GM12878 (cell line): Measurements from ENCODE around the gene SLC45A2. TPM values are rescaled to one million over a fixed set of nuclear protein-coding genes. Genes with fewer than 3 reads are reported as not detected.
"Not testable (repeated sequence)": the region's sequence is repeated elsewhere in the genome, so short reads cannot be mapped to it uniquely, and the experiment has no call there.

Source experiments
- ATAC-seq: fragments of 200-7000 bp; cut with Tn5 transposase; 3 replicates; pipeline ENCODE4 v1.9.1; 2020; ENCODE audit warnings: mild to moderate bottlenecking, moderate library complexity
- BruUV-seq: library from RNA; stranded (reverse); fragments of 400-500 nt; replicated peaks from 2 replicates; lab custom pipeline; 2021; lab: Mats Ljungman, UMichigan
- CTCF ChIA-PET: fragments of 300-600 bp; sonication (Branson Sonifier 250); formaldehyde crosslinking; extraction: SDS; loops from one replicate; lab custom pipeline; 2021; ENCODE audit warnings: inconsistent platforms; lab: Yijun Ruan, JAX
- POLR2A ChIA-PET: fragments of 350-600 bp; formaldehyde crosslinking; extraction: SDS; loops from one replicate; lab custom pipeline; 2021; ENCODE audit warnings: inconsistent platforms; lab: Charles Lee
- RAD21 ChIA-PET: fragments of 300-600 bp; sonication (Branson Sonifier 250); formaldehyde crosslinking; loops from one replicate; lab custom pipeline; 2023; ENCODE audit warnings: antibody characterized with exemption; ENCODE audit not compliant: unreplicated experiment; lab: Charles Lee
- SMC1A ChIA-PET: fragments of 300-600 bp; sonication (Branson Sonifier 250); formaldehyde crosslinking; loops from one replicate; lab custom pipeline; 2023; ENCODE audit not compliant: unreplicated experiment, uncharacterized antibody; lab: Charles Lee
- DNase-seq: peaks from one replicate; pipeline ENCODE4 v3.0.0-alpha.2; 2011; ENCODE audit warnings: low read depth, low spot score
- FAIRE-seq: peaks from 3 replicates; lab custom pipeline; 2011; peaks lifted over from hg19 to GRCh38; lab: Jason Lieb, UNC
- H2AFZ ChIP-seq: 2 replicates; pipeline ENCODE4 v1.6.0; 2011; ENCODE audit warnings: low read depth, low read length, control low read depth; ENCODE audit not compliant: control insufficient read depth
- H3K27ac ChIP-seq: 2 replicates; pipeline ENCODE4 v1.5.1; 2011; ENCODE audit warnings: control low read depth; ENCODE audit not compliant: control insufficient read depth, insufficient read depth
- H3K27me3 ChIP-seq, 2 experiments: replicated peaks in 1 of 2; 2 replicates each; pipeline versions ENCODE4 v1.6.0 to v1.6.1; 2011; ENCODE audit warnings: low read length in 1 of 2; ENCODE audit not compliant: control insufficient read depth in 2 of 2, insufficient read depth in 2 of 2
- H3K36me3 ChIP-seq, 2 experiments: 2 replicates each; pipeline ENCODE4 v1.5.1; 2011; ENCODE audit warnings: low read length in 1 of 2; ENCODE audit not compliant: control insufficient read depth in 2 of 2, insufficient read depth in 2 of 2
- H3K4me1 ChIP-seq: 2 replicates; pipeline ENCODE4 v1.6.1; 2011; ENCODE audit warnings: mild to moderate bottlenecking, low read length, moderate library complexity, mixed read lengths; ENCODE audit not compliant: control insufficient read depth, insufficient read depth
- H3K4me2 ChIP-seq: 2 replicates; pipeline ENCODE4 v1.6.0; 2011; ENCODE audit warnings: control low read depth; ENCODE audit not compliant: control insufficient read depth, insufficient read depth
- H3K4me3 ChIP-seq: fragments of 200-600 bp; sonication (generic); 2 replicates; pipeline ENCODE4 v1.5.1; 2016
- H3K79me2 ChIP-seq: 2 replicates; pipeline ENCODE4 v1.6.0; 2011; ENCODE audit warnings: low read length; ENCODE audit not compliant: control insufficient read depth, insufficient read depth
- H3K9ac ChIP-seq: 2 replicates; pipeline ENCODE4 v1.8.0; 2011; ENCODE audit warnings: low read length, control low read depth, mixed read lengths; ENCODE audit not compliant: control insufficient read depth, insufficient read depth
- H3K9me3 ChIP-seq: replicated peaks from 3 replicates; pipeline ENCODE4 v1.5.1; 2011; ENCODE audit warnings: mild to moderate bottlenecking, low read length; ENCODE audit not compliant: control insufficient read depth, insufficient read depth
- H4K20me1 ChIP-seq: 2 replicates; pipeline ENCODE4 v1.6.0; 2011; ENCODE audit not compliant: control insufficient read depth, insufficient read depth
- EZH2 ChIP-seq: IDR thresholded peaks from 2 replicates; pipeline ENCODE4 v1.6.1; 2012; ENCODE audit warnings: low read depth, mild to moderate bottlenecking, control low read depth, inconsistent platforms, low read length, borderline replicate concordance; ENCODE audit not compliant: control insufficient read depth
- HDGF ChIP-seq: fragments of 450-650 bp; IDR thresholded peaks from 2 replicates; pipeline ENCODE4 v1.6.1; 2016; ENCODE audit warnings: antibody characterized with exemption
- LARP7 ChIP-seq: fragments of 450-650 bp; IDR thresholded peaks from 2 replicates; pipeline ENCODE4 v1.6.1; 2017; ENCODE audit warnings: mild to moderate bottlenecking
- MYC ChIP-seq: IDR thresholded peaks from 2 replicates; pipeline ENCODE4 v1.6.1; 2011; ENCODE audit warnings: mild to moderate bottlenecking, low read length, moderate library complexity, inconsistent platforms; ENCODE audit not compliant: insufficient read depth, insufficient replicate concordance, insufficient read length, severe bottlenecking
- NR2C2 ChIP-seq: IDR thresholded peaks from 2 replicates; pipeline ENCODE4 v1.6.1; 2011; ENCODE audit warnings: borderline replicate concordance, low read depth; ENCODE audit not compliant: control insufficient read depth, insufficient read length
- RAD21 ChIP-seq: IDR thresholded peaks from 2 replicates; pipeline ENCODE4 v1.6.1; 2011; ENCODE audit warnings: mild to moderate bottlenecking, low read depth, low read length, moderate library complexity; ENCODE audit not compliant: insufficient read depth
- RBBP5 ChIP-seq: fragments of 200-600 bp; sonication (generic); conservative IDR thresholded peaks from 2 replicates; pipeline ENCODE4 v1.6.1; 2016
- SIX5 ChIP-seq: IDR thresholded peaks from 2 replicates; pipeline ENCODE4 v1.6.1; 2011; ENCODE audit warnings: mild to moderate bottlenecking, low read depth, low read length, moderate library complexity; ENCODE audit not compliant: severe bottlenecking
- WGBS: methylation state at CpG from one replicate; pipeline ENCODE4 v1.1.6; 2016; ENCODE audit warnings: low lambda C conversion rate; ENCODE audit not compliant: insufficient replicate concordance, insufficient coverage; ENCODE audit errors: missing lambda C conversion rate; 5-methylcytosine and 5-hydroxymethylcytosine counted together
- in situ Hi-C: fragments of 300-500 bp; cut with MboI; formaldehyde crosslinking; loops from 9 replicates; pipeline ENCODE4 v1.14.3; 2018; ENCODE audit warnings: mixed read lengths
- intact Hi-C: fragments of 100-400 bp; cut with micrococcal nuclease; formaldehyde crosslinking; loops from one replicate; pipeline ENCODE4 v1.14.2; 2022; ENCODE audit not compliant: unreplicated experiment
- polyA plus RNA-seq, 11 experiments: library from polyadenylated mRNA; depleted of rRNA in 4 of 11; unstranded in 6 of 11; stranded (reverse) in 5 of 11; fragments of >200 nt; fragmentation: Nextera tagmentation in 4 of 11; fragmentation: Illumina TruSeq in 1 of 11; extraction: Ambion mirVana in 4 of 11; extraction: Trizol in 1 of 11; gene quantifications; 1 replicate in 1 of 11; 2 replicates in 10 of 11; pipeline versions ENCODE4 v1.2.1 to v1.2.3, GENCODE V29; 2011 to 2016; ENCODE audit warnings: inconsistent platforms in 2 of 11, missing spikeins in 2 of 11, low read depth in 1 of 11
- total RNA-seq, 4 experiments: library from RNA; depleted of rRNA in 3 of 4; stranded (reverse); fragments of >200 nt in 3 of 4; fragmentation: Illumina TruSeq in 1 of 4; extraction: Trizol in 1 of 4; gene quantifications; 2 replicates each; pipeline versions ENCODE4 v1.2.1 to v1.2.3, GENCODE V29; 2013 to 2021

The SLC45A2 gene
- total and polyA plus RNA-seq, 10 of the 15 experiments (the other 5 are each of a cell fraction or from before 2014, with no cell fraction given): 0.06 to 0.07 TPM; not detected in 8

GRCh38 chr5:33957577-33958150 is 26.8 kb downstream of the SLC45A2 start:
- Histone ChIP-seq H4K20me1 (no peaks in the 10 kb centered on the region), H3K36me3 (no peaks in the 10 kb centered on the region), H3K9ac (no peak overlapping the region), H3K4me2 (no peak overlapping the region), H3K4me1 (no peaks in the 10 kb centered on the region), H2AFZ (no peak overlapping the region), H3K4me3 (no peak overlapping the region), H3K79me2 (no peaks in the 10 kb centered on the region), H3K9me3 (no peaks in the 10 kb centered on the region; the same call in 2 of the 3 replicates), H3K27ac (no peak overlapping the region), H3K27me3 (no peaks in the 10 kb centered on the region)
- ATAC-seq (no peak), DNase-seq (no peak), FAIRE-seq (no peak)
- 45% methylated on average over 2 of the region's 2 CpGs for WGBS
- intact Hi-C loops: no loop called here
- BruUV-seq: no TSS peak
- in situ Hi-C loops: no loop called here
- TF ChIP-seq EZH2: no peak
- TF ChIP-seq SIX5: no peak
- no peak for TF ChIP-seq NR2C2
- no peak for TF ChIP-seq RBBP5
- no peak for TF ChIP-seq LARP7
- TF ChIP-seq RAD21: no peak
- no peak for TF ChIP-seq HDGF
- no peak for TF ChIP-seq MYC
- RAD21 ChIA-PET: no interaction called here
- SMC1A ChIA-PET: interaction anchor here (1.0 to 1.7 kb wide), 4 partner anchors 9 to 378 kb away, joined by 3 read pairs; no protein-coding TSS in a partner anchor
- POLR2A ChIA-PET: no interaction called here
- CTCF ChIA-PET: interaction anchor here (2.0 to 8.9 kb wide), 2 partner anchors 12 to 23 kb away, joined by 5 to 63 read pairs; no protein-coding TSS in a partner anchor

DNA sequence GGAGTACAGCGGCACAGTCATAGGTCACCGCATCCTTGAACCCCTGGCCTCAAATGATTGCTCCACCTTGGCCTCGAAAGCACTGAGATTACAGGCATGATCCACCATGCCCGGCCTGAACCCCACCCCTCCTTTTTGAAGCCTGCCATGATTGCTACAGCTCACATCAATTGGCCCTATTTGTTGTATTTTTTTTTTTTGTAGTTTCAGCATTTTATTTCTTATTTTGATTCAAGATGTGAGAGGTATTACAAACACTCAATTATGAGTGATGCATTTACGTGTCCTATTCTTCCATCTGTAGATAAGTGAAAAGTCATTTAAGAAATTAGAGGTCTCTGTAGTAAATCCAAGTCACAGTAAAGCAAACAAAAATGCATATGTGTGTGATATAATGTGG is 32.3 kb downstream of the SLC45A2 start:
- H3K4me2 ChIP-seq, RAD21 ChIA-PET, H3K36me3 ChIP-seq, BruUV-seq, H3K79me2 ChIP-seq, H3K4me3 ChIP-seq, ATAC-seq, H4K20me1 ChIP-seq, FAIRE-seq, H3K27me3 ChIP-seq, H3K4me1 ChIP-seq, H2AFZ ChIP-seq, H3K27ac ChIP-seq, DNase-seq, in situ Hi-C loops, intact Hi-C loops, POLR2A ChIA-PET, H3K9ac ChIP-seq, SMC1A ChIA-PET, H3K9me3 ChIP-seq: not testable (repeated sequence)
- CTCF ChIA-PET: interaction anchor here (0.6 kb wide), 1 partner anchor 1627 kb away, joined by 3 read pairs; no protein-coding TSS in a partner anchor
- 58% methylated on average over 4 of the region's 5 CpGs for whole genome bisulfite sequencing
